SK-N-MC (cell line): ENCODE results near the gene MRPL20.

ENCODE experiments used
- EZH2 ChIP-seq: fragments of 200-600 bp; sonication (generic); IDR thresholded peaks from one replicate; pipeline ENCODE4 v1.6.1; 2017; ENCODE audit warnings: antibody characterized with exemption
- POLR2AphosphoS5 ChIP-seq: IDR thresholded peaks from 2 replicates; pipeline ENCODE4 v1.6.1; 2012; ENCODE audit warnings: mild to moderate bottlenecking, low read depth, low read length, borderline replicate concordance

GRCh38 chr1:1395166-1395565 is 11.9 kb downstream of the MRPL20 start:
- TF ChIP-seq EZH2 (no peak), POLR2AphosphoS5 (no peak)
